Fibroblast of skin of right biceps (primary cell): ENCODE measurements around the gene OTOF.
A peak's percentile ranks its signal among the peaks of the same experiment; 100 is the strongest.

ENCODE experiments used
- DNase-seq: peaks from one replicate; pipeline ENCODE4 v3.0.0-alpha.2; 2013

OTOF gene

DNA sequence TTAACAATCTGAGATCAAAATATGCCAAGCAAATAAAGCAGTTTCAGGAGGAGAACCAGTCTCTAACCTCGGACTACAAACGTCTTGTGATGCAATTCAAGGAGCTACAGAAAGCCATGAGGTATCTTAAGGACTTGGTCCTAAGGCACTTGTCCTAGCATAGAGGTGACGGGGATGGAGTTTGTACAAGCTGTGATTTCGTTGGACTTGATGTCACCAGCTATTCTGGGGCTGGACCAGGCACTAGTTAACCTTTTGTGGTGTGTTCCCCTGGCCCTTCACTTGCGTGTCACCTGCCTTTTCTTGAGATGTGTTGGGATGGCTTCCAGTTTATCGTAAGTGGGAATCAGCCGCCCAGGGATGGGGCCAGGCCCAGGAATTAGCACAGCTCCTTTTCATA lies 33.7 kb downstream of the OTOF start:
- no peak for DNase-seq

DNA sequence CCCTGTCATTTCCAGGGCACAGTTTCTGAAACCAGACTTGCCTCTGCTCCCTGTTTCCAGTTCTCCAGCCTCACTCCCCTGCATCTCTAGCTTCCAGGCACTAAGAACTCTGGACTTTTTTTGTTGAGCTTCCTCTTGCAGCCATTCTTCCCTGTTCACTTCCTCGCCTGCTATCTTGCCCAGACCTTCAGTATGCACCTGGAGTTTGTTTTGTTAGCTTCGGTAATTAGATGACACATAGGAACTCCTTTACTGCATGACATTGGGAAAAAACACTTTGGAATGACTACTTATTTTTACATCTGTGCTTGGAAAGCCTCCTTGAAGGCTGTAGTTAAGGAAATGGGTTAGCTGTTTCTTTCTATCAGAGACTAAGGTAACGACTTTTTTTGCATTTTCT lies 35.2 kb downstream of the OTOF start:
- no peak for DNase-seq

DNA sequence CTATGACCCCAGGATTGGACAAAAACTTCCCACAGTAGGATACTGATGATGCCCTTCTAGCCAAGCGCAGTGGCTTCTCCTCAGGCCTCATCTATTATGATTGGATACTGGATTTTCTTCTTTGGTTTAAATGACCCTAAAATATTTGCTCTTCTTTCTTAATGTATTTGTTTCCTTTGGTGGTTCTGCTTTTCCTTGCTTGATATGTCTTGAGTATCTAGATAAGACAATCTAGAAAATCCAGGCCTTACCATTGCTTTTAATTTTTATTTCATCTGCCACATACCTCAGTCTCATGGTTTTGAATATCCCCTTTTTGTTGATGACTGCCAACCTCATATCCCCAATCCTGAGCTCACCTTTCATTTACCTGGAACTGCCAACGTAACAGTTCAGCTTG lies 35.6 kb downstream of the OTOF start:
- no peak for DNase-seq

DNA sequence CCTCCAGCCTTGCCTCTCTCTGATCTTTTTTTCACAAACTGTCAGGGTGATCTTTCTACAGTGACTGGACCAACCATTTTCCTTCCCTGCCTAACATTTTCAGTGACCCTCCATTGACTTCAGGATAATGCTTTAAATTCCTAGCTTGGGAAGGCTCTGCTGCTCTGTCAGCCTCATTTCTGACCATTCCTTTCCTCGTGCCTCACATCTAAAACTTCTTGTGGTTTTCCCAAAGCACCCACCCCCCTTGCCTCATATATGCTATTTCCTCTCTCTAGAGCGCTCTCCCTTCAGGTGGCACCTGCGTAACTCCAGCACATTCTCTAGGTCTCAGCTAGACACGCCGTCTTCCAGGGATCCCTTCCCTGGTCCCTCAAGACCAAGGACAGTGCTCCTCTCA lies 39.0 kb downstream of the OTOF start:
- DNase-seq, result peak; percentile 54

DNA sequence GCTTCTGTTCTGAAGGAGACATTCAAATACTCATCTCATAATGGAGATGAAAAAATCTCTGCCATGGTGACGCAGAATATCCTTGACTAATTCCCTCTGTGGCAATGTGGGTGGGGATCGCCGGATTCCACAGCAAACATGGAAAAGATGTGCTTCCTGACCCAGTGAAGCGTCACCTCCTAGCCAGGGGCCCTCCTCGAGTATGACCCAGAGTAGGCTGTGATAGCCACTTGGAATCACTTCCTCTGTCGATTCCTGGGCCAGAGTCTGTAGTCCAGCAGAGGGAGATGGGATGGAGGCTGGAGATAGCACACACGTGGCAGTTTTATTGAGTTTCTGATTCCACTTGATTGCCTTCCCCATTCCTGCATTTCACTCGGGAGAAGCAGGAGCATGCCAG lies 39.4 kb downstream of the OTOF start:
- peak; percentile 72 for DNase-seq

DNA sequence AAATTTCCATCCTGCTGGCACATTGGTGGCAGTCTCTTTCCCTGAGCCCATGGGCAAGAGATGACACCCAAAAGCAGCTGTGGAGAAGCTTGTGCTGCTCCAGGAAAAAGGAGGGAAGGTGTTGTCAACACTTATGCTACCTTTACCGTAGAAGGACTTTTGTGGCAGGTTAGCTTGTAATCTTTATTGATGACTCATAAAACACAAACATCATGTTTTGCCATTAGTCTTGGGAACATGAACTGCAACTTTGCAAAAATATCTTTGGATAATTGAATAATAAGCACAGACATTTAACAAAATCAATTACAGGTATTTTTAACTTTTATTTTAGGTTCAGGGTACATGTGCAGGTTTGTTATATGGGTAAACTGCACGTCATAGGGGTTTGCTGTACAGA lies 42.8 kb downstream of the OTOF start:
- no peak for DNase-seq

DNA sequence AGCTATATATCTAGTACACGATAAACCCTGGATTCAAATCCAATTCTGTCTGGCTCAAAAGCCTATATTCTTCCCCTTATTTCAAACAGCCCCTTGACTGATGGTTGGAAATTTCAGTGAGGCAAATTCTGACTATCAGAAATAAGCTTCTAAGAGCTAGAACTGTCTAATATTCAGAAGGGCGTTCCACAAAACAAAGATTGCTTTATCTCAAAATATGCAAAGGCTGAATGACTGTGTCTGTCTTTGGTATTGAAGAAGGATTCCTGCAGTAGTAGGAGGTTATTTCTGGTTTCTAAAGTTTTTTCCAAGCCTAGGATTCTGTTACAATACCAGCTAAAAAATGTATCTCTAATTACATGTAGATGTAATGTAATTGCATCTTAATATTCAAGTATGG lies 45.1 kb downstream of the OTOF start:
- DNase-seq, result no peak

DNA sequence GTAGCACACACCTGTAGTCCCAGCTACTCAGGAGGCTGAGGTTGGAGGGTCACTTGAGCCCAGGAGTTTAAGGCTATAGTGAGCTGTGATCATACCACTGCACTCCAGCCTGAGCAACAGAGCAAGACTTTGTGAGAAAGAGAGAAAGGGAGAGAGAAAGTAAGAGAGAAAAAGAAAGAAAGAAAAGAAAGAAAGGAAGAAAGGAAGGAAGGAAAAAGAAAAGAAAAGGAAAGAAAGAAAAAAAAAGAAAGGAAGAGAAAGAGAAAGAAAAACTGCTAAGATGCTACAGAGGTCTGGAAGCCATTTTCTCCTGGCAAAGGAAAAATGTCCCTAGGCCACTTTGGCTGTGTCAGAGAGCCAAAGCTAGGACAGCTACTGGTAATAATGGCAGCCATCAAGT lies 45.6 kb downstream of the OTOF start:
- no peak for DNase-seq

DNA sequence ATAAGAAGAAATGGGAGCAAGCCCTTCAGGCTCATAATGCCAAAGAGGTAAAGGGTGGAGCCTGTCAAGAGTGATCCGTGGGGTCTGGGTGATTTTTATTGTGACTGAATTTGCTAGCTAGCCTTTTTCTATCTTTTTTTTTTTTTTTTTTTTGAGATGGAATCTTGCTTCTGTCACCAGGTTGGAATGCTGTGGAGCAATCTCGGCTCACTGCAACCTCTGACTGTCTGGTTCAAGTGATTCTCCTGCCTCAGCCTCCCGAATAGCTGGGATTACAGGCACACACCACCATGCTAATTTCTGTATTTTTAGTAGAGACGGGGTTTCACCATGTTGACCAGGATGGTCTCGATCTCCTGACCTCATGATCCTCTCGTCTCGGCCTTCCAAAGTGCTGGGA lies 47.1 kb downstream of the OTOF start:
- DNase-seq, result peak; percentile 13

DNA sequence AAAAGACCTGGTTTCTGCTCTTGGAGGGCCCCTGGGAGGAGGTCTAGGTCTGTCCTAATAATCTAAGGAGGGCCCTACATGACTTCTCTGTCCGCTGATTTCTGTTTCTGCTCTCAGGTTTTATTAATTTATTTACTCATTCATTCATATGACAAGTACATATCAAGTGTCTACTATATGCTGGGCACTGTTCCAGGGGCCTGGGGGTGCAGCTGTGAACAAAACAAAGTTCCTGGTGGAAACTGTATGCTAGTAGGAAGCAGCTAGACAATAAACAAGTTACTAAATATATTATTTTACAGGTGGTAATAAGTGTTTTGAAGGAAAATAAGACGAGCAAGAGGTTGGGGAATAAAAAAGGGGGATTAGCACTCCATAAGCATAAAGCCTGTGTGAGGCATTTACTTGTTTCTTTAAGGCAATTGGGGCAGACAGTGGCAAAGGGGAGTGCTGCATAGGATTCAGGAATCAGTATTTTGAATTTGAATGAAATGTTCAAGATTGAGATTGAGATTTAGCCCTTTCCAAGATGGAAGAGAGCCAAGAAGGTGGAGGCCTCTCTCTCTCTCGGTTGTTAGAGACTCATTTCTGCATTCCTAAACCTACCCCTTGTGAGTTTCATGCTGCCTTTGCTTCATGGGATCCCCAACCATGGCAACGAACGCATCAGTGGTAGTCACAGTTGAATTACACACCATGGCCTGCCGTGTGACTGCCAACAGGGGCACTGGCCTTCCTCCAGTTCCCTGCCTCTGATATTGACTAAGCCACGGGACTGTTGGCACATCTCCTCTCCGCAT lies 47.9 kb downstream of the OTOF start:
- peak; percentile 19 for DNase-seq

DNA sequence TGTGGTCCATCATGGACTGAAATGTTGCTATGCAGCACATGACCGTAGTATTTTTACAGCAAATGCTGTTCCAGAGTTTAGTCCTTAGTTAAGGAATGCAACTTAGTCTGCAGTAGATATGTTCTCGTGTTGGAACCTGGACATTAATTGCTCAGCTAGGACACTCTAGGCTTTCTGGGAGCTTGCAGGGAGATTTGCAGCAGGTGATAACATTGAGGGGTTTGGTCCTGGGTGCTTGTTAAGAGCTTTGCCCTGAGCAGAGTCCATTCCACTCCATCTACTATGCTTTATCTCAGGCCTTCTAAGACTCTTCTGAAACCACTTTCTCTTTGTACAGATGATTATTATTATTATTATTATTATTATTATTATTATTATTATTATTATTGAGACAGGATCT lies 49.1 kb downstream of the OTOF start:
- DNase-seq, result no peak

DNA sequence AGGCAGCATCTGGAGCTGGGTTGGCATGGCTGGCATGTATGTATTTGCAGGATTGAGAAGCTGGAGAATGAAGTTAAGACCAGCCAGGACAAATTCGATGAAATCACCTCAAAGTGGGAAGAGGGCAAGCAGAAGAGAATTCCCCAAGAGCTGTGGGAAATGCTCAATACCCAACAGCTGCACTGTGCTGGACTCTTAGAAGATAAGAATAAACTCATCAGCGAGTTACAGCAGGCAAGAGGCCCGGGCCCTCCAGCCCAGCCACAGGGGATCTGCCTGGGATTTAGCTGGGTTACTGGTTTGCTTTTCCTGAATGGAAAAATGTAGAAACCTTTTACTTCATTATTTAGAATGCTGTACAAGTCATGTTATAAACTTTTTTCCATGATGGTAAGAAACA lies 53.7 kb downstream of the OTOF start:
- DNase-seq, result no peak

DNA sequence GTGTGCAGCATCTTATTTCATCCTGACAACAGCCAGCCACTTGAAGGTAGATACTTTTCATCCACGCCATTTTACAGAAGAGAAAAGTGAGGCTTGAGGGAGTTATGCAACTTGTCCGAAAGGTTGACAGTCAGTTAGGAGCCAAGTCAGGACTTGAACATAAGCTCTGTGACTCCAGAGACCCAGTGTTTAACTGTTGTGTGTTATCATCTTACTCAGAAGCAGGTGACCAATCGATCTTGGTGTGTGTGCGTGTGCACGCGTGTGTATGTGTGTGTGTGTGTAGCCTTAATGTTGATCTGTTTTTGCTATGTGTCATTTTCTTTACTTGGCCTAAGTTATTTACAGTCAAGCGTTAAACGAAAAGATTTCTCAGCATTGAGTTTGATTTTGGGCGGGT lies 54.2 kb downstream of the OTOF start:
- DNase-seq, result no peak

DNA sequence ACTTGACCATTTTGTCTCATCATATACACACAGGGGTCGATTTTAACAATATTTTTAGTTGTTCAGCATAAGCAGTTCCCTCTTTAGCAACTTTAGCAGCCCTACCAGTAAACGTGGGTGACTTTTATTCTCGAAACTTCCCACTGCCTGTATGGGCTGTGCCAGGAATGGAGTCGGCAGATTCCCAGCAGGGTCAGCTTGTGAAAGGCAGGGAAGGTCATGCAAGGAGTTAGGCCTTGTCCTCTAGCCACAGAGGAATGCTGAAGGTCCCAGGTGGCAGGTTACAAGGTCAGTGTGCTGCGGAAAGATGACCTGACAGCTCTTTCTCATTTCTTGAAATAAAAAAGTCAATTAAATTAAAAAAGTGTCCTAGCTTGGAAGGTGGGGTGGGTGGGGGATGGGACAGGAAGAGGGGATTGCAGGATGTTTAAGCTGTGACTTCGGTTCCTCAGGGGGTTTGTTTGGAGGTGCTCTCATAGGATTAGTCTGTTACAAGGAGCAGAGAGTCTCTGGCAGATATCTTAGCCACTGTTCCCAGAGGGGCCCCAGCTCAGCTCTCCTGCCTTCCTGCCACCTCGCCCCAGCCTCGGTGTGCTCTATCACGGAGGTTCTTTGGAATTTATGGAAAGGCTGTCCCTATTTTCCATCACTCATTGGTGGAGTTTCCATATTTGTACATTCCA lies 54.8 kb downstream of the OTOF start:
- no peak for DNase-seq

DNA sequence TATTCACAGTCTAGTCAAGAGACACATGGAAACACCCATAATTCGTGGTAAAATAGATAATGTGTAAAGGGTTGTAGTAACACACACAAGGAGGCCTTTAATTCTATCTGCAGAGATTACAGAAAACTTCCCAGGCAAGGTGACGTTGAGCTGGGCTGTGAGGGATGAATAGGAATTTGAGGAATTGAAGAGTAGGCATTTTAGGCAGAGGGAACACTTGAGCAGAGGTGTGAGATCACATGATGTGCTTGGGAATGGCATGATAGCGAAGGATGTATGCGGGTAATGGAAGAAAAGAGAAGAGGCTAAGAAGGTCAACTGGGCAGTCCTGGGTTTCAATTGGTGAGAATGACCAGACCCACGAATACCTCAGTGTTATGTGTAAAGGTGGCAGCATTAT lies 56.0 kb downstream of the OTOF start:
- no peak for DNase-seq

DNA sequence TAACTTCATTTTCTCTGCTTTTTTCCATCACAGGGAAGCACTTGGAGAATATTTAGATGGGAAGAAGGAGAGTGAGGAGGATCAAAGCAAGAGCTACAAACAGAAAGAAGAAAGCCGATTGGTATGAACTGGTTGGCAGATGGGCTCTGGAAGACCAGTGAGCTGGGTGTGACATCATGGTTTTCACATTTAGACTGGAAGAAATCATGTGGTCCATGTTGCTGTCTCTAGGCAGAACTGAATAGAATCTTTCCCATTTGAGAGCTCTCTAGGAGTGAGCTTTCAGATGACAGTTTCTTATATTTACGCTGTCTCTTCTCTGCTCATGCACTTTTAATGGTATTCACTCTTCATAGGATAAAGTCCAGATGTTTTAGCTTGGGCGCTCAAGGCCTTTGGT lies 63.6 kb downstream of the OTOF start:
- DNase-seq, result no peak

DNA sequence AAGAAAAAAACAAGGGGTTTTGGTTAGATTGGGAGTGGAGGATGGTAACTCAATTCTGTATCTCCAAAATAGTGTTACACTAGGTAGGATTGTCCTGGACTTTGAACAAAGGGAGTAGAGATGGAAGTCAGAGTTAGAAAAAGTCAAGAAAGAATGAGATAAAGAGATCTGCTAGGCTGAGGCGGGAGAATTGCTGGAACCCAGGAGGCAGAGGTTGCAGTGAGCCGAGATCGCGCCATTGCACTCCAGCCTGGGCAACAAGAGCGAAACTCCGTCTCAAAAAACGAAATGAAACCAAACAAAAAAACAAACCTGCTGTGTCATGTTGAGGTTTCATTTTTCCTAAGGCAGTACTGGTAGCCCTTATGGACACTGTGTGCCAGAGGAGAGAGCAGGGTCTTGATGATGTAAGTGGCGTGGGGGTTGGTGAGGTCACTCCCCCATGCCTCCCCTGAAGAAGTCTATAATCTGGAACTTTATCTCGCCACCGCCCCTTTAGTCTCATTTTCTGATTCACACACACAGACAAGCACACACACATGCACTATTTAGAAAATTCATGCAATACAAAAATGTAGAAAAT lies 65.7 kb downstream of the OTOF start:
- no peak for DNase-seq

DNA sequence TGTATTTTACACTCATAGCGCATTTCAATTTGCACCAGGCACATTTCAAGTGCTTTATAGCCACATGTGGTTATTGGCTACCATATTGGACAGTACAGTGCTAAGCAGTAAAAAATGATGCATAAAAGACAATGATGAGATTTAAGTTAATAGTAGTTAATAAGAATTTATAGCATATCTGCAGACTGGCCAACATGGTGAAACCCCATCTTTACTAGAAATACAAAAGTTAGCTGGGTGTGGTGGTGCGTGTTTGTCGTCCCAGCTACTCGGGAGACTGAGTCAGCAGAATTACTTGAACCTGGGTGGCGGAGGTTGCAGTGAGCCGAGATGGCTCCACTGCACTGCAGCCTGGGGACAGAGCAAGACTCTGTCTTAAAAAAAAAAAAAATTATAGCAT lies 66.5 kb downstream of the OTOF start:
- no peak for DNase-seq

DNA sequence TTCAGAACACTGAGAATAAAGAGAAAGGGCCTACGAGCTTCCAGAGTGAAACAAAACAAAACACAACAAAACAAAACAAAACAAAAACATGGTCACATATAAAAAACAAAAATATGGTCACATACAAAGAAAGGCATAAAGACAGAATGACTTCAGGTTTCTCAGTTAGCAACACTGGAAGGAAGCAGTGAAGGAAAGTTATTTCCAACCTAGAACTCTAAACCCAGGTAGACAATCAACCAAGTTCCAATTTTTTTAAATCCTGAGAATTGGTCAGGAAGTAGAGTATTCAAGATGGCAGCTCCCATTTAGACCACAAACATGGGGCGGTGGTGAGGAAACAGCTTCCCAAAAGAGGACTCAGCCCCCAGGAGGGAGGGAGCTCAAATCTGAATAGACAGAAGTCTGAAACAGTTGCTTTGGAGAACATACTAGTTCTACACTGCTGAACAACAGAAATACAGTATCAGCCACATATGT lies 67.1 kb downstream of the OTOF start:
- no peak for DNase-seq

DNA sequence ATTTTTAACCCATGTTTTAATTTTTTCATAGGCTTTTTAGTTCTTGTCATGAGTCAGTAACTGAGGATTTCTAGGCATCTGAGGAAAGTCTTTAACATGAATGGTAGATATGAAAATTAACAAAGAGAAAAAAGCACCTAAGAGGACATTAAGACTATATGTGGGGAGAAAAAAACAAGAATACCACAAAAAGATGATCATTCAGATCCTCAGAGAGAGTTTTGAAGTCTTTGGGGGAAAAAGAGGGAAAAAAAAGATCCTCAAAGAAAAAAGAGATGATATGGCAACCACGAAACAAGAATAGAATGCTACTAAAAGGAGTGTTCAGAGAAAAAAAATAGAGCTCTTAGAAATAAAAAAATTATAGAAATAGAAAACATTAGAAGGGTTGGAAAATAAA lies 68.1 kb downstream of the OTOF start:
- no peak for DNase-seq

DNA sequence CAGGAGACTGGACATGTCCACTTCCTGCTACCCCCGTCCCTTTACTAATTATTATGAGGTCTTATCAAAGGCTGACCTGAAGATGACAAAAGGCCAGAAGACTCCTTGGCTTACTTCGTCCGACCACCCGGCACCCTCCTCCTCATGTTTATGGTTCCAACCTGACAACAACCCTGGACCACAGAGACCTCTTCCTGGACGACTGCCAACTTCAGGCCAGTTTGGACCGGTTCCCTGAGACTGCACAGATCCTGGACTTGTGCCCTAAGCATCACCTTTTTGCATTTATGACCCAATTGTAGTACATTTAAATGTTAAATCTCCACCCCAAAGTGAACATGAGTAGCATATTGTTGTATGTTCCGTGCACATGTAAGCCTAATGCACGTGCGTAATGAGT lies 70.4 kb downstream of the OTOF start:
- DNase-seq, result no peak
